RWPE2 (cell line): ENCODE data around the gene GNLY.

Experiments
- ATAC-seq: fragments of 200-7000 bp; cut with Tn5 transposase; 3 replicates; pipeline ENCODE4 v1.9.1; 2021; ENCODE audit warnings: low read depth
- DNase-seq: peaks from one replicate; pipeline ENCODE4 v3.0.0-alpha.2; 2020; ENCODE audit warnings: low spot score
- H3K27ac ChIP-seq: fragments of 450-650 bp; 2 replicates; pipeline ENCODE4 v1.5.1; 2017; ENCODE audit warnings: mild to moderate bottlenecking; ENCODE audit not compliant: poor library complexity, severe bottlenecking
- H3K27me3 ChIP-seq: fragments of 250-450 bp; sonication (Bioruptor Pico); 2 replicates; pipeline ENCODE4 v1.5.1; 2021; ENCODE audit warnings: mild to moderate bottlenecking, moderate library complexity; ENCODE audit not compliant: insufficient read depth, poor library complexity, severe bottlenecking
- H3K36me3 ChIP-seq: fragments of 250-450 bp; sonication (Bioruptor Pico); 2 replicates; pipeline ENCODE4 v1.5.1; 2020; ENCODE audit warnings: low read depth, mild to moderate bottlenecking, moderate library complexity
- H3K4me1 ChIP-seq: fragments of 250-450 bp; sonication (Bioruptor Pico); 2 replicates; pipeline ENCODE4 v1.5.1; 2021; ENCODE audit warnings: mild to moderate bottlenecking, moderate library complexity; ENCODE audit not compliant: insufficient read depth, poor library complexity, severe bottlenecking
- H3K4me3 ChIP-seq: fragments of 250-450 bp; sonication (Bioruptor Pico); 2 replicates; pipeline ENCODE4 v1.5.1; 2021; ENCODE audit warnings: mild to moderate bottlenecking, moderate library complexity; ENCODE audit not compliant: severe bottlenecking
- H3K9me3 ChIP-seq: fragments of 250-450 bp; sonication (Bioruptor Pico); 2 replicates; pipeline ENCODE4 v1.5.1; 2021; ENCODE audit warnings: mild to moderate bottlenecking, moderate library complexity; ENCODE audit not compliant: severe bottlenecking
- TF ChIP-seq, protein P1 (sequence below): fragments of 450-650 bp; IDR thresholded peaks from one replicate; pipeline ENCODE4 v1.5.1; 2017; ENCODE audit warnings: mild to moderate bottlenecking, moderate library complexity; ENCODE audit not compliant: poor library complexity, severe bottlenecking

The GNLY gene

DNA sequence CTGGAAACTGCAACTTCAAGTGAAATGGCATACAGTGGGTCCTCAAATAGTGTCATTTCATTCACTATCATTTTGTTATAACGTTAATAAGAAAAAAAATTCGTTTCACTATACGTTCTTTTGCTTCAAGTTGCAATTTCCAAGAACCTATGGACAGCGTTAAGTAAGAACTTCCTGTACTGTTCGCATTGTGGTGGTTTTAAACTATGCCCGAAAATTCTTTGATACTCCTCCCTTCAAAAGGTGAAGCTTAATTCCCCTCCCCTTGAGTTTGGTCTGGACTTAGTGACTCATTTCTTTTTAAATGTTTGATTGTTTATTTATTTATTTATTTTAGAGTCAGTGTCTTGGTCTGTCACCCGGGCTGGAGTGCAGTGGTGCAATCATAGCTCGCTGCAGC lies 20.7 kb downstream of the GNLY start:
- TF ChIP-seq, protein P1, sequence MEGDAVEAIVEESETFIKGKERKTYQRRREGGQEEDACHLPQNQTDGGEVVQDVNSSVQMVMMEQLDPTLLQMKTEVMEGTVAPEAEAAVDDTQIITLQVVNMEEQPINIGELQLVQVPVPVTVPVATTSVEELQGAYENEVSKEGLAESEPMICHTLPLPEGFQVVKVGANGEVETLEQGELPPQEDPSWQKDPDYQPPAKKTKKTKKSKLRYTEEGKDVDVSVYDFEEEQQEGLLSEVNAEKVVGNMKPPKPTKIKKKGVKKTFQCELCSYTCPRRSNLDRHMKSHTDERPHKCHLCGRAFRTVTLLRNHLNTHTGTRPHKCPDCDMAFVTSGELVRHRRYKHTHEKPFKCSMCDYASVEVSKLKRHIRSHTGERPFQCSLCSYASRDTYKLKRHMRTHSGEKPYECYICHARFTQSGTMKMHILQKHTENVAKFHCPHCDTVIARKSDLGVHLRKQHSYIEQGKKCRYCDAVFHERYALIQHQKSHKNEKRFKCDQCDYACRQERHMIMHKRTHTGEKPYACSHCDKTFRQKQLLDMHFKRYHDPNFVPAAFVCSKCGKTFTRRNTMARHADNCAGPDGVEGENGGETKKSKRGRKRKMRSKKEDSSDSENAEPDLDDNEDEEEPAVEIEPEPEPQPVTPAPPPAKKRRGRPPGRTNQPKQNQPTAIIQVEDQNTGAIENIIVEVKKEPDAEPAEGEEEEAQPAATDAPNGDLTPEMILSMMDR = no peak
- no peaks in the 10 kb centered on the region for H3K4me1 ChIP-seq
- no peak overlapping the region for H3K27ac ChIP-seq
- H3K4me3 ChIP-seq = no peak overlapping the region
- H3K36me3 ChIP-seq = no peaks in the 10 kb centered on the region
- ATAC-seq = no peak
- H3K27me3 ChIP-seq = no peaks in the 10 kb centered on the region
- no peaks in the 10 kb centered on the region for H3K9me3 ChIP-seq
- no peak for DNase-seq

DNA sequence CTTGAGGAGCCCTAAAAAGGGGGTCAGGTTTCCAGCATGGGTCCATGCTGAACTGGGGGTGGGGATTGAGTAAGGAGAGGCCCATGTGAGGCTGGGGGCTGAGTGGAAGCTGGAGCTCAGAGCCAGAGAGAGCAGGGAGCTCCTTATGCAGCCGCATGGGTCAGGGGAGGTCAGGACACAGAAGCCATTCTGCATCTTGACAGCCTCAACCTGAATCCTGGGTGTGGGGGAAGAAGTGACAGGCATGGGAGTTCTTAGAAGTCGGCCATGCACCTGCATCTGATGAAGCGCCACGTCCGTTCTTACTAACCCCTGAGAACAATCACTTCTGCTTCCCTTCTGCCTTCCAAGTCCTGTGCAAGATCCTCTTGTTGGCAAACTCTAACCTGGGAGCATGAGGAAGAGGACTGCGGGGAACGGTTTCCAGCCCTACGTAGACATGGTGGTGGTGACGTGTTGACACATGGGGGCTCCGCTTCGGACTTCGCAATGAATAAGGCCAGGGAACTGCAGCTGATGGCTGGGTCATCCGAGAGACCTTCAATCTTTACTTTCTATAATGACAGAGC lies 22.3 kb downstream of the GNLY start:
- Histone ChIP-seq H3K4me3 (no peak overlapping the region), H3K9me3 (no peaks in the 10 kb centered on the region), H3K4me1 (no peaks in the 10 kb centered on the region), H3K27me3 (no peaks in the 10 kb centered on the region), H3K36me3 (no peaks in the 10 kb centered on the region), H3K27ac (no peak overlapping the region)
- no peak for ATAC-seq
- DNase-seq = no peak
- TF ChIP-seq, protein P1 = no peak

DNA sequence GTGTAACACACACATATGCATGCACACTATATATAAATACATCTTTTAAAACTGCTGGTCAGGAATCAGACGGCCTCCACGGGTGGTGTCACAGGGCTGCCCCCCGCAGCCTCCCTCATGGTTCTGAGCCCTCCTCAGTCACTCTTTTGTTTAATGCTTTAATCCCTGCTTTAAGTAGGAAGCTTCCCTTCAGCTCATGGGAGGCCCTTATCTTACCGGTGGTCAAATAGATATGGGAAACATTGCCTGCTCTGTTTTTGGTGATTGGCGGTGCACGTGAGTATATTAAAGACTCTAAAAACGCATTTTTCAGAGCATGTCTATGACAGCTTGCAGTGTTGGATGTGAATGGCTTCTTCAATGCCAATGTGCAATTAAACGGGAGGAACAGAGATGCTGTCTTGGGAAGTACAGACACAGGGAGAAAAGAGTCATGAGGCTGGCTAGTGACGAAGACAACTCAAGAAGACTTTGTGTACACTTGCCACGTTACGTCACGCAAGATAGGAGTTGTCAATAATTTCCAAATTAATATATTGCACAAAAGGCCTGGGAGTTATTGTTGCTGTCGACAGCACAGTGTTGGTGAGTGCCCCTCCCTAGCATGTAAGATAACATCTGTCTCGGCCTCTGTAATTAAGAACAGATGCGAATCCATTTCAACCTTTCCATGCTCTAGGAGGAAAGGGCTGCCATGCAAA lies 23.3 kb downstream of the GNLY start:
- Histone ChIP-seq H3K9me3 (no peaks in the 10 kb centered on the region), H3K27ac (no peak overlapping the region), H3K4me1 (no peaks in the 10 kb centered on the region), H3K27me3 (no peaks in the 10 kb centered on the region), H3K36me3 (no peaks in the 10 kb centered on the region), H3K4me3 (no peak overlapping the region)
- no peak for DNase-seq
- TF ChIP-seq, protein P1 = no peak
- no peak for ATAC-seq

DNA sequence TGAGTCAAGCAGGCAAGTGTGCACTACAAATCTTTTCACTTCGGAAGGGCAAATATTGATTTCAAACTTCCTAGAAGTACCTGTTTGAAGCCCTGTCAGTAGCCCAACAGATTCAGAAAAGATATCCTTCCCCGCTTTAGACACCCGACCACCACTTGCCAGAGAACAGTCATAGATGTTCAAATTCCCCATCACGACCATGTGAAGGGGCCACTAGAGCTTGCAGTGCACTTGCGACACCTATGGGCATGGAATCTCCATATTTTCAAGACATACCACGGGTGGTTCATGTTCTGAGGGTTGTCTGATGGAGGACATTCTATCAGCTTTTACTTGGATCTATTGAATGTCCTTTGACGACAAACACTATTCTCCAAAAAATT lies 23.8 kb downstream of the GNLY start:
- no peak overlapping the region for H3K27ac ChIP-seq
- TF ChIP-seq, protein P1 = no peak
- H3K9me3 ChIP-seq = no peaks in the 10 kb centered on the region
- DNase-seq (no peak), ATAC-seq (no peak)
- no peaks in the 10 kb centered on the region for H3K36me3 ChIP-seq
- no peak overlapping the region for H3K4me3 ChIP-seq
- H3K27me3 ChIP-seq = no peaks in the 10 kb centered on the region
- no peaks in the 10 kb centered on the region for H3K4me1 ChIP-seq

DNA sequence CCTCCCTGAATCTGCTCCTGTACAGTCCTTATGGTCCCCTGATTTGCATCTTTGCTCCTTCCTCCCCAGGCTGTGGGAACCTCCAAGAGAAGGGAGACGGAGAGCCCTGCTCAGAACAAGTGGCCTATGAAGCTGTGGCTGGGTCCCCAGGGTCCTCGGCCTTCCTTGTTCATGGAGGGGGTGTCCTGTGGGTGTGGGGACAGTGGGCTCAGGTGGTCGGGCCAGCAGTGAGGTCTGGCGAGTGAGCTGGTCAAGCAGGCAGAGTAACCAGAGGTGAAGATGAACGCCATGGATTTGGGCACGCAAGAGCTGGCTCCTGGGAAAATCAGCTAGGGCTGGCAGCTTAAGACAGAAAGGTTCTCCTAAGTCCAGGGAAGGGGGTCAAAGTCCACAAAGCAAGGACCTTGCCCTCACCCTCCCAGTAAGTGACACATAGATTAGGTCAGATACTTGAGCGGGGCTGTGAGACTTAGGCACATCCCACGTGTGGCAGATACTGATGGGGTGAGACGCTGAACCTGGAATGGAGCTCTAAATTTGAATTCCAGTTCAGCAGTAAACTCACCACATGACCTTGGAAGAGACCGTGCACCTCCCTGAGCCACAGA lies 24.8 kb downstream of the GNLY start:
- peak; percentile 29 for DNase-seq

More for the DNA sequence above, 24.8 kb downstream of the GNLY start:
- H3K36me3 ChIP-seq = no peaks in the 10 kb centered on the region
- H3K4me1 ChIP-seq = no peaks in the 10 kb centered on the region
- no peak overlapping the region for H3K4me3 ChIP-seq
- no peaks in the 10 kb centered on the region for H3K9me3 ChIP-seq
- ATAC-seq = no peak
- no peak overlapping the region for H3K27ac ChIP-seq
- TF ChIP-seq, protein P1 = no peak
- no peaks in the 10 kb centered on the region for H3K27me3 ChIP-seq
